ENCODE measurements around the gene DDX25. TPM values are rescaled to one million over a fixed set of nuclear protein-coding genes. Genes with fewer than 3 reads are reported as not detected.
A peak's percentile ranks its signal among the peaks of the same experiment; 100 is the strongest.
"Not testable (repeated sequence)": the region's sequence is repeated elsewhere in the genome, so short reads cannot be mapped to it uniquely, and the experiment has no call there.

The DDX25 gene
- not detected in 2 replicates for total RNA-seq (2014; rRNA removed)
- Bru-seq, nascent RNA: percentile 25 among the genes with signal in this experiment
- percentile 30 among the genes with signal in this experiment for BruChase-seq, experiment 1, labeled RNA remaining after a 6-hour chase
- BruChase-seq, experiment 2, labeled RNA remaining after a 2-hour chase: percentile 38 among the genes with signal in this experiment
- long read RNA-seq: 0 reads

- peaks cover 7% of the 10 kb centered on the region for H3K4me1 ChIP-seq (ENCODE audit: insufficient read depth, low read length)
- no peak for TF ChIP-seq EZH2 (IDR thresholded peaks at IDR 0.05; ENCODE audit: low read length, unreplicated experiment)
- CTCF ChIA-PET: no interaction called here
- H3F3A ChIP-seq (ENCODE audit: low read length, unreplicated experiment): no peaks in the 10 kb centered on the region
- H3K9me3 ChIP-seq (ENCODE audit: low read length): no peaks in the 10 kb centered on the region
- peak within 1 kb of the TSS; percentile 90; the same call in 1 of the 2 replicates for H3K4me3 ChIP-seq (ENCODE audit: low read length)
- no peaks in the 10 kb centered on the region for H3K9me2 ChIP-seq (replicated peaks; ENCODE audit: low read length)
- H3K4me2 ChIP-seq (ENCODE audit: low read length): peak within 1 kb of the TSS; percentile 84
- no peak within 1 kb of the TSS for H3K27ac ChIP-seq (ENCODE audit: low read length)
- DNase-seq (no peak), ATAC-seq (no peak)
- intact Hi-C loops (cut with micrococcal nuclease): no loop called here
- no peak within 1 kb of the TSS for H3K9ac ChIP-seq (ENCODE audit: low read length)
- H2AFZ ChIP-seq (ENCODE audit: low read length): peak within 1 kb of the TSS; percentile 79; the same call in 1 of the 2 replicates
- peaks cover 21% of the 10 kb centered on the region for H3K36me3 ChIP-seq (ENCODE audit: low read depth, low read length)
- peaks cover 4% of the 10 kb centered on the region; the same call in 1 of the 2 replicates for H4K20me1 ChIP-seq (ENCODE audit: low read length)
- BruUV-seq (replicated peaks): no TSS peak
- POLR2A ChIA-PET (ENCODE audit: unreplicated experiment): interaction anchor here (0.5 kb wide), 1 partner anchor 31 kb away, joined by 3 read pairs; no protein-coding TSS in a partner anchor
- peaks cover 14% of the 10 kb centered on the region; the same call in 1 of the 2 replicates for H3K27me3 ChIP-seq (ENCODE audit: low read length)
- H3K79me2 ChIP-seq (ENCODE audit: low read length): peaks cover 36% of the 10 kb centered on the region
Measured at GRCh38 chr11:125903711-125904659, at the start of gene DDX25. Gene DDX25 (plus strand): TSS chr11:125904508. CDS start chr11:125904518, 10 bp downstream.

GRCh38 chr11:125857670-125858069 lies 46.6 kb upstream of the DDX25 start:
- POLR2A ChIA-PET (ENCODE audit: unreplicated experiment); DNase-seq; ATAC-seq; intact Hi-C loops (cut with micrococcal nuclease); H3K9me2 ChIP-seq (replicated peaks; ENCODE audit: low read length); H3F3A ChIP-seq (ENCODE audit: low read length, unreplicated experiment); CTCF ChIA-PET; H3K79me2 ChIP-seq (ENCODE audit: low read length); BruUV-seq (replicated peaks); H3K27ac ChIP-seq (ENCODE audit: low read length); H3K9ac ChIP-seq (ENCODE audit: low read length); H3K4me3 ChIP-seq (ENCODE audit: low read length); H2AFZ ChIP-seq (ENCODE audit: low read length); H3K27me3 ChIP-seq (ENCODE audit: low read length); H3K4me2 ChIP-seq (ENCODE audit: low read length); H3K4me1 ChIP-seq (ENCODE audit: insufficient read depth, low read length); H4K20me1 ChIP-seq (ENCODE audit: low read length); H3K9me3 ChIP-seq (ENCODE audit: low read length); H3K36me3 ChIP-seq (ENCODE audit: low read depth, low read length): not testable (repeated sequence)

- BruUV-seq (replicated peaks); H3K9me3 ChIP-seq (ENCODE audit: low read length); H3K4me1 ChIP-seq (ENCODE audit: insufficient read depth, low read length); DNase-seq; H3K4me2 ChIP-seq (ENCODE audit: low read length); H3K36me3 ChIP-seq (ENCODE audit: low read depth, low read length); H3K27ac ChIP-seq (ENCODE audit: low read length); H3K9ac ChIP-seq (ENCODE audit: low read length); H3K4me3 ChIP-seq (ENCODE audit: low read length); H2AFZ ChIP-seq (ENCODE audit: low read length); intact Hi-C loops (cut with micrococcal nuclease); H3F3A ChIP-seq (ENCODE audit: low read length, unreplicated experiment); ATAC-seq; POLR2A ChIA-PET (ENCODE audit: unreplicated experiment); H3K27me3 ChIP-seq (ENCODE audit: low read length); H3K79me2 ChIP-seq (ENCODE audit: low read length); H3K9me2 ChIP-seq (replicated peaks; ENCODE audit: low read length); CTCF ChIA-PET; H4K20me1 ChIP-seq (ENCODE audit: low read length): not testable (repeated sequence)
Measured at GRCh38 chr11:125862786-125863185, 41.5 kb upstream of the DDX25 start.

- CTCF ChIA-PET; H3F3A ChIP-seq (ENCODE audit: low read length, unreplicated experiment); POLR2A ChIA-PET (ENCODE audit: unreplicated experiment); H3K79me2 ChIP-seq (ENCODE audit: low read length); H4K20me1 ChIP-seq (ENCODE audit: low read length); H3K27me3 ChIP-seq (ENCODE audit: low read length); H3K4me2 ChIP-seq (ENCODE audit: low read length); H3K9me2 ChIP-seq (replicated peaks; ENCODE audit: low read length); H2AFZ ChIP-seq (ENCODE audit: low read length); H3K27ac ChIP-seq (ENCODE audit: low read length); intact Hi-C loops (cut with micrococcal nuclease); H3K9me3 ChIP-seq (ENCODE audit: low read length); H3K36me3 ChIP-seq (ENCODE audit: low read depth, low read length); H3K9ac ChIP-seq (ENCODE audit: low read length); H3K4me3 ChIP-seq (ENCODE audit: low read length); DNase-seq; ATAC-seq; BruUV-seq (replicated peaks); H3K4me1 ChIP-seq (ENCODE audit: insufficient read depth, low read length): not testable (repeated sequence)
Measured at GRCh38 chr11:125865354-125865753, 39.0 kb upstream of the DDX25 start.
